DOHH2 (cell line): Measurements from ENCODE around the gene DNAJB5.

ENCODE experiments used
- H3F3A ChIP-seq: fragments of 200-600 bp; sonication (generic), shearing (Covaris generic); 2 replicates; pipeline ENCODE4 v1.6.0; 2016; ENCODE audit warnings: antibody characterized with exemption, mild to moderate bottlenecking; ENCODE audit not compliant: control insufficient read depth, insufficient read depth
- H3K27ac ChIP-seq: fragments of 200-600 bp; sonication (generic); 2 replicates; pipeline ENCODE4 v1.5.1; 2014; ENCODE audit warnings: low read depth, mild to moderate bottlenecking, low read length, moderate library complexity
- H3K27me3 ChIP-seq: fragments of 200-600 bp; sonication (generic); 2 replicates; pipeline ENCODE4 v1.6.1; 2014; ENCODE audit warnings: mild to moderate bottlenecking, low read length, mixed read lengths; ENCODE audit not compliant: control insufficient read depth
- H3K36me3 ChIP-seq: fragments of 200-600 bp; sonication (generic); 2 replicates; pipeline ENCODE4 v1.6.1; 2014; ENCODE audit warnings: mild to moderate bottlenecking, low read length, moderate library complexity, mixed read lengths; ENCODE audit not compliant: control insufficient read depth
- H3K4me1 ChIP-seq: fragments of 200-600 bp; sonication (generic); 2 replicates; pipeline ENCODE4 v1.6.1; 2014; ENCODE audit warnings: mild to moderate bottlenecking, low read length, mixed read lengths; ENCODE audit not compliant: control insufficient read depth
- H3K4me2 ChIP-seq: fragments of 200-600 bp; sonication (generic); 2 replicates; pipeline ENCODE4 v1.6.0; 2014; ENCODE audit warnings: mild to moderate bottlenecking, low read length, moderate library complexity
- H3K4me3 ChIP-seq: fragments of 200-600 bp; sonication (generic); 2 replicates; pipeline ENCODE4 v1.5.1; 2014; ENCODE audit warnings: mild to moderate bottlenecking, low read length, mixed read lengths
- H3K79me2 ChIP-seq: fragments of 200-600 bp; sonication (generic); 2 replicates; pipeline ENCODE4 v1.6.1; 2014; ENCODE audit warnings: mild to moderate bottlenecking, low read length, mixed read lengths; ENCODE audit not compliant: control insufficient read depth
- H3K9me2 ChIP-seq: fragments of 200-600 bp; sonication (generic); replicated peaks from 2 replicates; pipeline ENCODE4 v1.6.1; 2014; ENCODE audit warnings: mild to moderate bottlenecking, low read length, mixed read lengths; ENCODE audit not compliant: control insufficient read depth
- H3K9me3 ChIP-seq: fragments of 200-600 bp; sonication (generic); 2 replicates; pipeline ENCODE4 v1.6.1; 2014; ENCODE audit warnings: antibody characterized with exemption, low read length, mixed read lengths; ENCODE audit not compliant: control insufficient read depth, insufficient read depth
- H4K20me1 ChIP-seq: fragments of 200-600 bp; sonication (generic); 2 replicates; pipeline ENCODE4 v1.6.0; 2014; ENCODE audit warnings: low read depth, mild to moderate bottlenecking, antibody characterized with exemption, low read length, moderate library complexity; ENCODE audit not compliant: control insufficient read depth, insufficient read depth
- CTCF ChIP-seq: fragments of 200-600 bp; sonication (generic); IDR thresholded peaks from one replicate; pipeline ENCODE4 v1.5.1; 2014; ENCODE audit warnings: antibody characterized with exemption, mild to moderate bottlenecking, low read depth, low read length; ENCODE audit not compliant: poor library complexity, severe bottlenecking
- EZH2phosphoT487 ChIP-seq: fragments of 200-600 bp; sonication (generic); IDR thresholded peaks from 2 replicates; pipeline ENCODE4 v1.6.1; 2017; ENCODE audit warnings: borderline replicate concordance, mild to moderate bottlenecking, antibody characterized with exemption, low read length, moderate library complexity, mixed read lengths

The DNAJB5 gene

GRCh38 chr9:34998266-34998665, 8.7 kb downstream of the DNAJB5 start:
- Histone ChIP-seq H3K36me3 (no peaks in the 10 kb centered on the region), H3K4me1 (peaks cover 5% of the 10 kb centered on the region)
- TF ChIP-seq EZH2phosphoT487 (no peak), CTCF (no peak)

GRCh38 chr9:34999576-34999975, 10.0 kb downstream of the DNAJB5 start:
- no peaks in the 10 kb centered on the region for H4K20me1 ChIP-seq
- H3K36me3 ChIP-seq: no peaks in the 10 kb centered on the region
- H3K27ac ChIP-seq: no peak overlapping the region
- no peak overlapping the region for H3K4me2 ChIP-seq
- no peaks in the 10 kb centered on the region for H3K9me2 ChIP-seq
- no peaks in the 10 kb centered on the region for H3K9me3 ChIP-seq
- H3K79me2 ChIP-seq: no peaks in the 10 kb centered on the region
- TF ChIP-seq EZH2phosphoT487: no peak
- TF ChIP-seq CTCF: no peak
- no peaks in the 10 kb centered on the region for H3K4me1 ChIP-seq
- no peaks in the 10 kb centered on the region for H3F3A ChIP-seq
- no peak overlapping the region for H3K4me3 ChIP-seq
- H3K27me3 ChIP-seq: peaks cover 6% of the 10 kb centered on the region; the same call in 1 of the 2 replicates

More at GRCh38 chr9:34998266-34998665, 8.7 kb downstream of the DNAJB5 start:
- Histone ChIP-seq H3K9me3 (no peaks in the 10 kb centered on the region), H3K27ac (no peak overlapping the region), H3K27me3 (peaks cover 6% of the 10 kb centered on the region; the same call in 1 of the 2 replicates), H3F3A (no peaks in the 10 kb centered on the region), H3K4me3 (no peak overlapping the region), H3K4me2 (no peak overlapping the region), H4K20me1 (no peaks in the 10 kb centered on the region), H3K79me2 (no peaks in the 10 kb centered on the region), H3K9me2 (no peaks in the 10 kb centered on the region)

- no peaks in the 10 kb centered on the region for H3K4me1 ChIP-seq
- TF ChIP-seq CTCF (no peak), EZH2phosphoT487 (no peak)
- H4K20me1 ChIP-seq: no peaks in the 10 kb centered on the region
- H3K9me2 ChIP-seq: no peaks in the 10 kb centered on the region
- no peak overlapping the region for H3K4me3 ChIP-seq
- H3K36me3 ChIP-seq: no peaks in the 10 kb centered on the region
- H3K27ac ChIP-seq: no peak overlapping the region
- no peaks in the 10 kb centered on the region for H3F3A ChIP-seq
- peaks cover 6% of the 10 kb centered on the region; the same call in 1 of the 2 replicates for H3K27me3 ChIP-seq
- no peaks in the 10 kb centered on the region for H3K9me3 ChIP-seq
- no peaks in the 10 kb centered on the region for H3K79me2 ChIP-seq
- H3K4me2 ChIP-seq: no peak overlapping the region
These were observed 11.2 kb downstream of the DNAJB5 start for GRCh38 chr9:35000535-35001284.
